OCI-LY7 (cell line): Measurements from ENCODE around the gene TRPM3. TPM values are rescaled to one million over a fixed set of nuclear protein-coding genes. Genes with fewer than 3 reads are reported as not detected.

ENCODE experiments used
- BruUV-seq: library from RNA; stranded (reverse); fragments of 400-500 nt; replicated peaks from 2 replicates; lab custom pipeline; 2021; lab: Mats Ljungman, UMichigan
- CTCF ChIA-PET: fragments of 300-600 bp; sonication (Branson Sonifier 250); formaldehyde crosslinking; loops from one replicate; lab custom pipeline; 2022; ENCODE audit warnings: antibody characterized with exemption; ENCODE audit not compliant: unreplicated experiment; lab: Charles Lee
- POLR2A ChIA-PET: fragments of 300-600 bp; sonication (Branson Sonifier 250); formaldehyde crosslinking; loops from one replicate; lab custom pipeline; 2022; ENCODE audit warnings: antibody characterized with exemption; lab: Charles Lee
- DNase-seq: peaks from one replicate; pipeline ENCODE4 v3.0.0-alpha.2; 2015; ENCODE audit warnings: low spot score
- H2AFZ ChIP-seq: fragments of 200-600 bp; sonication (generic), shearing (Covaris generic); 2 replicates; pipeline ENCODE4 v1.6.1; 2014; ENCODE audit warnings: mild to moderate bottlenecking, antibody characterized with exemption, low read length, moderate library complexity
- H3K27ac ChIP-seq: fragments of 200-600 bp; sonication (generic); 2 replicates; pipeline ENCODE4 v1.5.1; 2014; ENCODE audit warnings: mixed run types, low read depth, mild to moderate bottlenecking, moderate library complexity, low read length, inconsistent platforms; ENCODE audit not compliant: poor library complexity, severe bottlenecking
- H3K36me3 ChIP-seq: fragments of 200-600 bp; sonication (generic); 2 replicates; pipeline ENCODE4 v1.6.1; 2014; ENCODE audit warnings: mild to moderate bottlenecking, antibody characterized with exemption, low read length, moderate library complexity, mixed read lengths; ENCODE audit not compliant: insufficient read depth
- H3K4me1 ChIP-seq: fragments of 200-600 bp; sonication (generic); 2 replicates; pipeline ENCODE4 v1.5.1; 2014; ENCODE audit warnings: mild to moderate bottlenecking, low read length; ENCODE audit not compliant: insufficient read depth, poor library complexity, severe bottlenecking
- H3K4me2 ChIP-seq: fragments of 200-600 bp; sonication (generic); 2 replicates; pipeline ENCODE4 v1.6.1; 2014; ENCODE audit warnings: mild to moderate bottlenecking, low read length
- H3K4me3 ChIP-seq: fragments of 200-600 bp; sonication (generic); 2 replicates; pipeline ENCODE4 v1.5.1; 2014; ENCODE audit warnings: mild to moderate bottlenecking, low read depth, low read length; ENCODE audit not compliant: poor library complexity, severe bottlenecking
- H3K79me2 ChIP-seq: fragments of 200-600 bp; sonication (generic); 2 replicates; pipeline ENCODE4 v1.6.1; 2016; ENCODE audit warnings: low read depth, mild to moderate bottlenecking, low read length, moderate library complexity, mixed read lengths; ENCODE audit not compliant: insufficient read depth
- H3K9me2 ChIP-seq: fragments of 200-600 bp; sonication (generic); 2 replicates; pipeline ENCODE4 v1.6.1; 2016; ENCODE audit warnings: mild to moderate bottlenecking, low read length, mixed read lengths; ENCODE audit not compliant: insufficient read depth
- H3K9me3 ChIP-seq: fragments of 200-600 bp; sonication (generic); 2 replicates; pipeline ENCODE4 v1.6.1; 2014; ENCODE audit warnings: mild to moderate bottlenecking, mixed run types, low read length, mixed read lengths
- H4K20me1 ChIP-seq: fragments of 200-600 bp; sonication (generic); 2 replicates; pipeline ENCODE4 v1.6.1; 2014; ENCODE audit warnings: mild to moderate bottlenecking, antibody characterized with exemption, low read length, moderate library complexity, mixed read lengths; ENCODE audit not compliant: insufficient read depth
- CTCF ChIP-seq: fragments of 200-600 bp; sonication (generic); conservative IDR thresholded peaks from 2 replicates; pipeline ENCODE4 v1.5.1; 2014; ENCODE audit warnings: mild to moderate bottlenecking, antibody characterized with exemption, low read length, moderate library complexity, mixed read lengths
- EZH2phosphoT487 ChIP-seq: fragments of 200-600 bp; sonication (generic); IDR thresholded peaks from 2 replicates; pipeline ENCODE4 v1.6.1; 2018; ENCODE audit warnings: low read depth, borderline replicate concordance, mild to moderate bottlenecking, mixed run types, antibody characterized with exemption, low read length, moderate library complexity, mixed read lengths
- intact Hi-C: fragments of 100-400 bp; cut with micrococcal nuclease; formaldehyde crosslinking; loops from one replicate; pipeline ENCODE4 v1.10.0; 2022; ENCODE audit not compliant: unreplicated experiment
- total RNA-seq, 2 experiments: library from RNA; depleted of rRNA in 1 of 2; stranded (reverse); fragments of >200 nt in 1 of 2; shearing (Covaris generic) in 1 of 2; gene quantifications; 2 replicates each; pipeline ENCODE4 v1.2.3, GENCODE V29; 2014 to 2022

TRPM3 gene
- total RNA-seq, 2 experiments from 2014 or later: not detected

DNA sequence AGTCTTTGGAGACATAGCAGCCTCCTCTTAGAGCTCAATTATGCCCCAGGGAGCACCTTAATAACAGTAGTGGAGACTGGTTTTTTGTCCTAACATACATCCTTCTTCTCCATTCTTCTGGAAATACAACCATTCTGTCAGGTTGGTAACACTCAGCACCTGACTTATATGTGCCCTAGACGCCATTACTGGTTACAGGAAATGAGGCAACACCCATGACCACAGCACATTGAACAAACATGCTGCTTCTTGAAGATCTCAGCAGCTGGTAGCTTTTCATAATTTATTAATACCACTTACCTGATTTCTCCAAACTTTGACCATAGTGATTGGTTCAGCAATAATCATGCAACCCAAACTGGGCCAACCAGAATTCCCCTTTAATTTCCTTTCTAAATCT, 25.1 kb upstream of the TRPM3 start:
- DNase-seq: no peak
- Histone ChIP-seq H3K27ac (no peak overlapping the region), H2AFZ (no peak overlapping the region), H3K36me3 (no peaks in the 10 kb centered on the region), H3K79me2 (no peaks in the 10 kb centered on the region), H3K4me2 (no peak overlapping the region), H4K20me1 (no peaks in the 10 kb centered on the region), H3K4me1 (no peaks in the 10 kb centered on the region), H3K9me3 (no peaks in the 10 kb centered on the region), H3K9me2 (no peaks in the 10 kb centered on the region), H3K4me3 (no peak overlapping the region)
- CTCF ChIA-PET: no interaction called here
- no TSS peak for BruUV-seq
- TF ChIP-seq CTCF (no peak), EZH2phosphoT487 (no peak)
- intact Hi-C loops: no loop called here
- POLR2A ChIA-PET: no interaction called here

DNA sequence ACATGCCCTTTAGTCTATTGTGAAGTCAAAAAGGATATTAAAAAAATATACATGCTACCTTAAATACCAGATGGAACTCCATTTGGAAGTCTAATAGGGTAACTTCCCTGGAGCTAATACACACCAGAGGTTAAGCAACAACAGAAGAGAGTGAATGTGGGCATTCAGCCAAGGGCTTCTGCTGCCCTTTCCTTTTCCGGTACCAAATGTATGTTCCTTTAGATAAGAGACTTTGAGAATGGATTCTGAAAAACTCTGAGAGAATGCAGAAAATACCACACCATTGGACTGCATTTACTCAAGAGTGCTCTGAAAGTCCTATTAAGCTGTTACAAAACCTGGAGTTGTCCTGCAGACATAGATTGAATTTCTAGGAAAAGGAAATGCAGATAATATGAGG, 23.8 kb upstream of the TRPM3 start:
- Histone ChIP-seq H4K20me1 (no peaks in the 10 kb centered on the region), H3K9me3 (no peaks in the 10 kb centered on the region), H3K79me2 (no peaks in the 10 kb centered on the region), H2AFZ (no peak overlapping the region), H3K4me3 (no peak overlapping the region), H3K36me3 (no peaks in the 10 kb centered on the region), H3K9me2 (no peaks in the 10 kb centered on the region), H3K4me1 (no peaks in the 10 kb centered on the region), H3K27ac (no peak overlapping the region), H3K4me2 (no peak overlapping the region)
- BruUV-seq: no TSS peak
- ChIA-PET CTCF (no interaction called here), POLR2A (interaction anchor here (1.0 kb wide), 1 partner anchor 35 kb away, joined by 3 read pairs; no protein-coding TSS in a partner anchor)
- no peak for DNase-seq
- TF ChIP-seq CTCF: no peak
- TF ChIP-seq EZH2phosphoT487: no peak
- intact Hi-C loops: no loop called here

DNA sequence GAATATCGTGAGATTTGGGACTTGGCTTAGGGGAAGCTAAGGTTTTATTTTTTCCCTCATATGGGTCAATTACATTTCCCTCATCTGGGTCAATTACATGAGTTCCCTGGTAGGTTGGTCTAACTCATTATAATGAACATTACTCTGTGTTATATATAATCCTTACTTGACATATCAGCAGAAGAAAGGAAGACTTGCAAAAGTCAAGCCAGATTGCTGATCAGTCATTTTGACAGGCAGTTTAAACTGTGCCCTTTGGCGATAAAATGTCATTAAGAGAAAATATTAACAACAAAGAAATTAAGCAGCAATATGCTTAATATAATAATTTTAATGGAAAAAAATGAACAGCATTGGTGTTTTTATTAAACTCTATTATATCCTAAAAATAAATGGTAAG, 23.1 kb upstream of the TRPM3 start:
- POLR2A ChIA-PET: interaction anchor here (0.6 to 1.0 kb wide), 2 partner anchors 30 to 34 kb away, joined by 3 read pairs; no protein-coding TSS in a partner anchor
- Histone ChIP-seq H2AFZ (no peak overlapping the region), H3K36me3 (no peaks in the 10 kb centered on the region), H3K4me1 (no peaks in the 10 kb centered on the region), H4K20me1 (no peaks in the 10 kb centered on the region), H3K9me3 (no peaks in the 10 kb centered on the region), H3K79me2 (no peaks in the 10 kb centered on the region), H3K4me2 (no peak overlapping the region), H3K4me3 (no peak overlapping the region), H3K9me2 (no peaks in the 10 kb centered on the region), H3K27ac (no peak overlapping the region)
- DNase-seq: no peak
- BruUV-seq: no TSS peak
- no peak for TF ChIP-seq CTCF
- no peak for TF ChIP-seq EZH2phosphoT487
- intact Hi-C loops: no loop called here
- CTCF ChIA-PET: no interaction called here
